ENCODE measurements around the gene MAD1L1. TPM values are rescaled to one million over a fixed set of nuclear protein-coding genes. Genes with fewer than 3 reads are reported as not detected.
A peak's percentile ranks its signal among the peaks of the same experiment; 100 is the strongest.

The MAD1L1 gene
- total RNA-seq, 1 donor from 2014 or later: 53.8 TPM

- Mint-ChIP-seq H3K9me3 (no peaks in the 10 kb centered on the region), H3K27ac (ENCODE audit: unreplicated experiment) (peak overlapping the region; percentile 27)
Observed at GRCh38 chr7:1920266-1920681, 312.5 kb downstream of the MAD1L1 start.

DNA sequence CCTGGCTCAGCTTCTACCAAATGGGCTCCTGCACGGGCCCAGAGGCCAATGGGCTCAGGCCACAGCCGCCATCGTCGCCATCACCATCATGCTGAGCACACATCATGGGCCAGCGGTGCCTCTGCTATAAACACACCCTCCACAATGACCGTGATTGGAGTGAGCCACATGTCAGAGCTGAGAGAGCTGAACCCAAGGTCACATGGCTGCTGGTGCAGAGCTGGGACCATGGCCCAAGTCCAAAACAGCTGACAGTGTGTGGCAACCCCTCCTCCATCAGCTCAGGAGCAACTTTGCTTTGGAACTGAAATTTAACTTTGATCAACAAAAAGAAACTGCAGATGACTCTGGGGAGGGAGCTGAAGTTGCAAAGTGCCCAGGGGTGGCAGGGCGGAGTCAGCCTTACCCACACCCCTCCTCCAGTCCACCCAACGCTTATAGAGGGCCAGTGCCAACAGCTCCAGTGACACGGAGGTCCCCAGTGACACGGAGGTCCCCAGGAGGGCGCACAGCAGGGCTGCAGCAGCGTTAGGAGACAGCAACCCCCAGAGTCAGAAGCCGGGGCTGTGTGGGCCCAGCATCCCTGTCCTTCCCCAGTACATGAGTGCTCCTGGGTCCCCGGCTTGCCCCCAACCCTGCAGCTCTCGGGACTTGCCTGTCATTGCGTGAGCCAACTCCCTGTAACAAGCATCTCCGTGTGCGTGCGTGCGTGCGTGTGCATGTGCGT lies 313.0 kb downstream of the MAD1L1 start:
- H3K27me3 Mint-ChIP-seq (ENCODE audit: low read depth): no peaks in the 10 kb centered on the region
- H3K9me3 Mint-ChIP-seq: no peaks in the 10 kb centered on the region
- H3K4me3 Mint-ChIP-seq: no peak overlapping the region
- H3K4me1 Mint-ChIP-seq: no peaks in the 10 kb centered on the region
- H3K27ac Mint-ChIP-seq (ENCODE audit: unreplicated experiment): peak overlapping the region; percentile 27
- no peak for TF ChIP-seq CTCF (conservative IDR thresholded peaks at IDR 0.05)
- DNase-seq (ENCODE audit: low read depth, low spot score): no peak
- peaks cover 4% of the 10 kb centered on the region for H3K36me3 Mint-ChIP-seq (ENCODE audit: low read depth)

More at GRCh38 chr7:1920266-1920681, 312.5 kb downstream of the MAD1L1 start:
- H3K4me1 Mint-ChIP-seq: no peaks in the 10 kb centered on the region
- DNase-seq (ENCODE audit: low read depth, low spot score): no peak
- no peak overlapping the region for H3K4me3 Mint-ChIP-seq
- no peak for TF ChIP-seq CTCF (conservative IDR thresholded peaks at IDR 0.05)
- H3K36me3 Mint-ChIP-seq (ENCODE audit: low read depth): peaks cover 4% of the 10 kb centered on the region
- no peaks in the 10 kb centered on the region for H3K27me3 Mint-ChIP-seq (ENCODE audit: low read depth)

DNA sequence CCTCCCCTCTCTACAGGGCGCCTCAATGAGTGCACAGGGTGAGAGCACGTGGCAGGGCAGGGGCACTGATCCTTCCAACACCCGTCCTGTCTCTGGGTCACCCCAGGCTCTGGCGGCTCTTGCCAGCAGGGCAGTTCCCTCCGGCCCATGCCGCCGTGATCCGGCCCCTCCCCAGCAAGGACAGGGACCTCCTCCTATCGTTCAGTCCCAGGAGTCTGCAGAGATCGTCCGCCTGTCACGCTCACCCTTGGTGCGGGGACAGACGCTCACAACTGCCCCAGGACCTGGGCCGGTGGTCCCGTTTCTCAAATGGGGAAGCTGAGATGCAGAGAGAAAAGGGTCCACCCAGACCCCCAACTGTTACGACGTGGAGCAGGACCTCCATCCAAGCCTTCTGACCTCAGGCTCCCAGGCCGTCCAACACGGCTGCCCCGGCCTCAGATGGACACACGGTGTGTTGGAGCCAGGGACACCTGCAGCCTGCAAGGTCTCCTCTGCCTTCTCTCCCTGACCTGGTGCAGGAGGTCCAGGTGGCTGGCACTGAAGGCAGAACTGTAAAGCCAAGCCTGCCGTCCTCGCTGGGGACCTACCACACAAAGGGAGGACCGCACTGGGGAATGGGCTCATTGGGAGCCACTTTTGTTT lies 313.7 kb downstream of the MAD1L1 start:
- H3K9me3 Mint-ChIP-seq: no peaks in the 10 kb centered on the region
- no peak overlapping the region for H3K27ac Mint-ChIP-seq (ENCODE audit: unreplicated experiment)
- no peaks in the 10 kb centered on the region for H3K4me1 Mint-ChIP-seq
- no peaks in the 10 kb centered on the region for H3K36me3 Mint-ChIP-seq (ENCODE audit: low read depth)
- no peak overlapping the region for H3K4me3 Mint-ChIP-seq
- DNase-seq (ENCODE audit: low read depth, low spot score): no peak
- no peaks in the 10 kb centered on the region for H3K27me3 Mint-ChIP-seq (ENCODE audit: low read depth)
- no peak for TF ChIP-seq CTCF (conservative IDR thresholded peaks at IDR 0.05)

GRCh38 chr7:1918063-1918645 lies 314.6 kb downstream of the MAD1L1 start:
- Mint-ChIP-seq H3K27ac (ENCODE audit: unreplicated experiment) (no peak overlapping the region), H3K4me3 (no peak overlapping the region), H3K9me3 (no peaks in the 10 kb centered on the region), H3K36me3 (ENCODE audit: low read depth) (no peaks in the 10 kb centered on the region), H3K4me1 (no peaks in the 10 kb centered on the region), H3K27me3 (ENCODE audit: low read depth) (no peaks in the 10 kb centered on the region)
- DNase-seq (ENCODE audit: low read depth, low spot score): no peak
- TF ChIP-seq CTCF (conservative IDR thresholded peaks at IDR 0.05): no peak

DNA sequence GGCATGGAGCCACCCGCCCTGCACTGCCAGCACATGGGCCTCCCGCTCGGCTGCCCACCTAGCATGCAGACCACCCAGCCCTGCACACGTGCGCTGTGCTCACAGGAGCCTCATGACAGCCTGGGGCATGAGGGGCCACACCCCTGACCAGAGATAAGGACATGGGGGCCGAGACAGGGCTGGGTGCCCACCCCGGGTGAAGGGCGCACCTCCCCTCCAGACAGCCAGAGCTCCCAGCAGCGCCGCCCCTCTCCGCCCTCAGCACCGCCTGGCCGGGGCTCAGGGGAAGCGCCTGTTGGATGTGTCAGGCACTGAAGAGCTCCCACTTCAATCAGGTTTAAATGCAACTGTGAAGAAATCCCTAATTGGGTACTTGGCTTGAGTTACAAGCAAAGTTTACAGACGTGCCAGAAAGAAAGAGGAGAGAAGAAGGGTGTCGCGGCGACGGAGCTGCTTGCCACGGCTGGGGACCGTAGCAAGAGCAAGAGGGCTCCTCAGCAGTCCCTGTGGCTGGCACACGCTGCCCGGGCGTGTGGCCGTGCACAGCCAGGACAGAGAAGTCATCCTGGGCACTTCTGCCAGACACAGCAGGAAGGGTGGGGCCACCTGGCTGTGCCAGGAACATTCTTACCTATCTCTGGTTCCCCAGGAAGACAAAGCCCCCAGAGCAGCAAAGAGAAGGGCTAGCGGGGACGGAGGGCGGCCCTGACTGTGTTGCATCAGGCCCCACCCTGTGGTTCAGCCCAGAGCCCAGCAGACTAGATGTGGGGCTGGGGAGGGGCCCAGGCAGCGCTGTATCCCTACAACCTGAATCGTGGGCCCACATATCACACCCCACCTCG lies 315.3 kb downstream of the MAD1L1 start:
- Mint-ChIP-seq H3K27ac (ENCODE audit: unreplicated experiment) (no peak overlapping the region), H3K4me1 (peaks cover 4% of the 10 kb centered on the region), H3K27me3 (ENCODE audit: low read depth) (no peaks in the 10 kb centered on the region)

More for the DNA sequence above, 315.3 kb downstream of the MAD1L1 start:
- DNase-seq (ENCODE audit: low read depth, low spot score): no peak
- H3K4me3 Mint-ChIP-seq: no peak overlapping the region
- H3K36me3 Mint-ChIP-seq (ENCODE audit: low read depth): no peaks in the 10 kb centered on the region
- no peaks in the 10 kb centered on the region for H3K9me3 Mint-ChIP-seq
- no peak for TF ChIP-seq CTCF (conservative IDR thresholded peaks at IDR 0.05)

Measured in neural crest cell (in vitro differentiated cells).